ENCODE results near the gene HS6ST2. TPM values are rescaled to one million over a fixed set of nuclear protein-coding genes. Genes with fewer than 3 reads are reported as not detected.

Gene HS6ST2
- total RNA-seq, 1 donor from 2014 or later, result 0.08 TPM

- no peak for DNase-seq (ENCODE audit: missing footprints)
- intact Hi-C loops (cut with DNase I), result no loop called here
- no peak for ATAC-seq
Observed at GRCh38 chrX:132664273-132664672, 294.2 kb downstream of the HS6ST2 start.

- intact Hi-C loops (cut with DNase I), result no loop called here
- ATAC-seq (no peak), DNase-seq (ENCODE audit: missing footprints) (no peak)
Observed at GRCh38 chrX:132662844-132663243, 295.6 kb downstream of the HS6ST2 start.

- intact Hi-C loops (cut with DNase I), result no loop called here
- DNase-seq (ENCODE audit: missing footprints) (no peak), ATAC-seq (no peak)
Observed at GRCh38 chrX:132657876-132658275, 300.6 kb downstream of the HS6ST2 start.

- no peak for DNase-seq (ENCODE audit: missing footprints)
- intact Hi-C loops (cut with DNase I), result no loop called here
Observed at GRCh38 chrX:132652871-132653270, 305.6 kb downstream of the HS6ST2 start.

GRCh38 chrX:132651421-132652086, 306.9 kb downstream of the HS6ST2 start:
- no peak for DNase-seq (ENCODE audit: missing footprints)
- ATAC-seq, result no peak
- intact Hi-C loops (cut with DNase I), result no loop called here

More at GRCh38 chrX:132652871-132653270, 305.6 kb downstream of the HS6ST2 start:
- ATAC-seq, result no peak

GRCh38 chrX:132648895-132649294, 309.5 kb downstream of the HS6ST2 start:
- DNase-seq (ENCODE audit: missing footprints) (no peak), ATAC-seq (no peak)
- intact Hi-C loops (cut with DNase I), result no loop called here

GRCh38 chrX:132639446-132639845, 319.0 kb downstream of the HS6ST2 start:
- DNase-seq (ENCODE audit: missing footprints), result no peak
- intact Hi-C loops (cut with DNase I), result no loop called here
- no peak for ATAC-seq

- DNase-seq (ENCODE audit: missing footprints) (no peak), ATAC-seq (no peak)
- intact Hi-C loops (cut with DNase I), result no loop called here
Observed at GRCh38 chrX:132638313-132638712, 320.1 kb downstream of the HS6ST2 start.

- intact Hi-C loops (cut with DNase I), result no loop called here
- no peak for DNase-seq (ENCODE audit: missing footprints)
Observed at GRCh38 chrX:132636080-132636479, 322.3 kb downstream of the HS6ST2 start.

GRCh38 chrX:132634521-132634920, 323.9 kb downstream of the HS6ST2 start:
- intact Hi-C loops (cut with DNase I), result no loop called here
- DNase-seq (ENCODE audit: missing footprints) (no peak), ATAC-seq (no peak)

More at GRCh38 chrX:132636080-132636479, 322.3 kb downstream of the HS6ST2 start:
- ATAC-seq, result no peak

- intact Hi-C loops (cut with DNase I), result no loop called here
- no peak for ATAC-seq
Observed at GRCh38 chrX:132631579-132632232, 326.7 kb downstream of the HS6ST2 start.

GRCh38 chrX:132624466-132624865, 334.0 kb downstream of the HS6ST2 start:
- ATAC-seq, result no peak
- intact Hi-C loops (cut with DNase I), result no loop called here

More at GRCh38 chrX:132631579-132632232, 326.7 kb downstream of the HS6ST2 start:
- DNase-seq (ENCODE audit: missing footprints), result no peak

GRCh38 chrX:132623942-132624341, 334.5 kb downstream of the HS6ST2 start:
- intact Hi-C loops (cut with DNase I), result no loop called here
- ATAC-seq (no peak), DNase-seq (ENCODE audit: missing footprints) (no peak)

More at GRCh38 chrX:132624466-132624865, 334.0 kb downstream of the HS6ST2 start:
- no peak for DNase-seq (ENCODE audit: missing footprints)

- DNase-seq (ENCODE audit: missing footprints), result no peak
- intact Hi-C loops (cut with DNase I), result no loop called here
- no peak for ATAC-seq
Observed at GRCh38 chrX:132623300-132623699, 335.1 kb downstream of the HS6ST2 start.

- intact Hi-C loops (cut with DNase I), result no loop called here
- DNase-seq (ENCODE audit: missing footprints) (no peak), ATAC-seq (no peak)
Observed at GRCh38 chrX:132622130-132622529, 336.3 kb downstream of the HS6ST2 start.

GRCh38 chrX:132618810-132619209, 339.6 kb downstream of the HS6ST2 start:
- DNase-seq (ENCODE audit: missing footprints) (no peak), ATAC-seq (no peak)
- intact Hi-C loops (cut with DNase I), result loop anchor here (10.0 kb wide), 2 partner anchors 394 to 524 kb away; no protein-coding TSS in a partner anchor

- intact Hi-C loops (cut with DNase I), result loop anchor here (10.0 kb wide), 2 partner anchors 391 to 521 kb away; no protein-coding TSS in a partner anchor
- no peak for DNase-seq (ENCODE audit: missing footprints)
- no peak for ATAC-seq
Observed at GRCh38 chrX:132615391-132616131, 342.9 kb downstream of the HS6ST2 start.

- ATAC-seq (no peak), DNase-seq (ENCODE audit: missing footprints) (no peak)
- intact Hi-C loops (cut with DNase I), result loop anchor here (5.0 to 10.0 kb wide), 3 partner anchors 322 to 519 kb away; no protein-coding TSS in a partner anchor
Observed at GRCh38 chrX:132614297-132614696, 344.1 kb downstream of the HS6ST2 start.

- intact Hi-C loops (cut with DNase I), result loop anchor here (5.0 to 10.0 kb wide), 3 partner anchors 322 to 519 kb away; no protein-coding TSS in a partner anchor
- DNase-seq (ENCODE audit: missing footprints), result no peak
- ATAC-seq, result no peak
Observed at GRCh38 chrX:132613801-132614200, 344.6 kb downstream of the HS6ST2 start.

Data from Right ventricle myocardium inferior (tissue), 1 donor.